Activated T-cell treated with anti-CD3 and anti-CD28 coated beads for 1 hour (primary cell): Measurements from ENCODE around the gene ARID5B.

Source experiments
- DNase-seq: peaks from one replicate; pipeline ENCODE4 v3.0.0-alpha.2; 2020; ENCODE audit warnings: low read depth

The ARID5B gene

DNA sequence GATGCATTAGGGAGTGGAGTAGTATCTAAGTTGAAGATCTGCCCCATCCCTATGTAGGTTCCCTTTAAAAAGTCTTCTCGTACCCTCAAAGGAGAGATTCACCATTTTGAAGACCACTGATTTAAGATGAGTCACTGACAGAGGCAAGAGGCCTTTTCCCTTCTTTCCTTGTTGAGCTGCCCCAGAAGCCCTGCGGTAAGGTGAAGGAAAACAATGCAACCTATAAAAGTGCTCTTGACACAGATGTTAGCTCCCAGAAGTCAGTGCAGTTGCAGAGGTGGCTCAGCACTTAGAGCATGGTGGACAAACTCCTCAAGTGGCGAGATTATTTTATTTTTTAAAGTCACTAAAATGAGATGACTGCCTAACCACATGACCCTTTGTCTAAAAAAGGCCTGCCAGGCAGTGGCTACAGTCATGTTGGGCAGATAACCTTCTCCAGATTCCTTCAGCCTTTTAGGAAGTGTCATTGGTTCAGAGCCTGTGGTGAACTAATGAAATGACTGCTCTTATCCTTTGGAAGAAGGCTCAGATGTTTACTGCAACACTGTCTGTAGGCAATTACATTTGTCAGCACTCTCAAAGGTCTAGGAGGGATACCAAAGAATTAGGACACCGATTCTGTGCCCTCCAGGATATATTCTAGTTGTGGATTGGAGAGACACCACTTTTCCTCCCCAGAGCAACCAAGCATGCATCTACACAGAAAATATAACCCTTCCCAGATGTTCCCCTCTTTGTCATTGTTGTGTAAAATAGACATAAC lies 88.7 kb downstream of the ARID5B start:
- no peak for DNase-seq

DNA sequence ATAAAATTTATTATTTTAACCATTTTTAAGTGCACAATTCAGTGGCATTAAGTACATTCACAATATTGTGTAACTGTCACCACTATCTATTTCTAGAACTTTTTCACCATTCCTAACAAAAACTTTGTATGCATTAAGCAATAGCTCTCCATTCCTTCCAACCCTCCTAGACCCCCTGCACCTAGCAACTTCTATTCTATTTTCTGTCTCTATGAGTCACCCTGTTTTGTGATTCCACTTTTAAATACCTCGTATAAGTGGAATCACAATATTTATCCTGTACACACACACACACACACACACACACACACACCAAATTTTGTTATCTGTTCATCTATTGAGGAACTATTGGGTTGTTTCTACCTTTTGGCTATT lies 89.2 kb downstream of the ARID5B start:
- DNase-seq, result no peak

DNA sequence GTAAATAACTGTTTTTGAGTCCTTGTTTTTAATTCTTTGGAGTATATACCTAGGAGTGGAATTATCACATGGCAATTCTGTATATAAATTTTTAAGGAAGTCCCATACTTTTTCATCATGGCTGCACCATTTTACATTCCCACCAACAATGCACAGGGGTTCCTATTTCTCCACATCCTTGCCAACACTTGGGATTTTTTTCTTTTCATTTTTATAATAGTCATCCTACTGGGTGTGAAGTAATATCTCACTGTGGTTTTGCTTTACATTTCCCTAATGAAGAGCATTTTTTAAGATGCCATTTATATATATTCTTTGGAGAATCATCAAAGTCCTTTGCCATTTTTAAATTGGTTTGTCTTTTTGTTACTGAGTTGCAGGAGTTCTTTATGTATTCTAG lies 89.7 kb downstream of the ARID5B start:
- no peak for DNase-seq

DNA sequence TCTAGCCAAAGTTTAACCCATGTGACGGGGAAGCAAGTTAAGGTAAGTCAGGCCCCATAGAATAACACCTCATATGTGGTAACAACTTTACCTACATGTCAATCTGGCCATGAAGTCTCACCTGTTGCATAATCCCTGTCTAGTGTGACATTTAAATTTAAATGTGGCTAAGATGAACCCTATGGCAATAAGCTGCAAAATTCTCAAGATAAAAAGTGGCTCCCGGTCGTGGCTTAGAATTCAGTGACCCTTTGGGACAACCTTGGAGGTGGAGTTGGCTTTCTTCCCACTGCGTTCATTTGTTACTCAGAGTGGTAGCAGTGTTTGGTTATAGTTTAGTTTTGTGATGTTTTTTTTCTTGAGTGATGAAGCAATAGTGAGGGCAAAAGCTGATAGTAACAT lies 90.6 kb downstream of the ARID5B start:
- no peak for DNase-seq

GRCh38 chr10:61992671-61993668 lies 91.5 kb downstream of the ARID5B start:
- DNase-seq, result peak; percentile 31

GRCh38 chr10:61993711-61994401 lies 92.4 kb downstream of the ARID5B start:
- no peak for DNase-seq

GRCh38 chr10:61994405-61995219 lies 93.1 kb downstream of the ARID5B start:
- DNase-seq, result no peak

DNA sequence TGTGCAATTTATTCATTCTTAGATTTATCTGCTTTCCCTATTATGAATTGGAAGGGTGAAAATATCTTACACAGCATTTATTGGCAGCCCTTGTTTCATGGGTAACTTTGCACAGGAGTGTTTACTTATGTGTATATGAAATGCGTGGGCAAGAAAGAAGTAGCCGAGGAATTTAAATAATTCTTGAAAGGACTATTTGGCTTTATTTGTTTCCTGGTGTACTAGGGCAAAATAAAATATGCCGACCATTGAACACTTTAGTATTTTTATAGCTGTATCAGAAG lies 93.7 kb downstream of the ARID5B start:
- no peak for DNase-seq

- no peak for DNase-seq
These were observed 97.4 kb downstream of the ARID5B start for GRCh38 chr10:61998937-61999336.

- DNase-seq, result no peak
These were observed 98.6 kb downstream of the ARID5B start for GRCh38 chr10:62000037-62000603.

GRCh38 chr10:62000726-62001125 lies 99.2 kb downstream of the ARID5B start:
- DNase-seq, result no peak

DNA sequence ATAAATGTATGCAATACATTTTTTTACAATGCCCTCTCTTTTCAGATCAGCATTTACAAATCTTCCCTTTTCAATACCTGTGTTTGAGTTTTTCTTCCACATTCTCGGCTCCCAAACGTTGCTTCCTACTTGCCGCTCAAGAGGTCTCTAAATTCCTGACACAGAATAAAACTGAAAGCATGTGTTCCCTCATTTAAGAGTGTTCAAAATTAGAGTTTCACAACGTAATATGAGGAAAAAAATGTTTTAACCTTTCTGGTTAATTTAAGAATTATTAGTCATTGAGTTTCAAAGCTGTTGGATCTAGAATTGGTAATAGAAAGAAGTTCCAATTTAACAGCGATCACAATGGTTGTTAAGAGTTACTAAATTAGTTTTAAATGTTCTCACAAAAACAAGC lies 100.4 kb downstream of the ARID5B start:
- no peak for DNase-seq

GRCh38 chr10:62002753-62003152 lies 101.3 kb downstream of the ARID5B start:
- DNase-seq, result no peak

GRCh38 chr10:62004042-62004441 lies 102.5 kb downstream of the ARID5B start:
- DNase-seq, result no peak

- no peak for DNase-seq
These were observed 103.8 kb downstream of the ARID5B start for GRCh38 chr10:62005281-62005680.

- no peak for DNase-seq
These were observed 104.2 kb downstream of the ARID5B start for GRCh38 chr10:62005687-62006086.

GRCh38 chr10:62007145-62007544 lies 105.6 kb downstream of the ARID5B start:
- DNase-seq, result no peak

GRCh38 chr10:62008196-62008595 lies 106.7 kb downstream of the ARID5B start:
- no peak for DNase-seq

GRCh38 chr10:62008946-62009345 lies 107.4 kb downstream of the ARID5B start:
- no peak for DNase-seq

DNA sequence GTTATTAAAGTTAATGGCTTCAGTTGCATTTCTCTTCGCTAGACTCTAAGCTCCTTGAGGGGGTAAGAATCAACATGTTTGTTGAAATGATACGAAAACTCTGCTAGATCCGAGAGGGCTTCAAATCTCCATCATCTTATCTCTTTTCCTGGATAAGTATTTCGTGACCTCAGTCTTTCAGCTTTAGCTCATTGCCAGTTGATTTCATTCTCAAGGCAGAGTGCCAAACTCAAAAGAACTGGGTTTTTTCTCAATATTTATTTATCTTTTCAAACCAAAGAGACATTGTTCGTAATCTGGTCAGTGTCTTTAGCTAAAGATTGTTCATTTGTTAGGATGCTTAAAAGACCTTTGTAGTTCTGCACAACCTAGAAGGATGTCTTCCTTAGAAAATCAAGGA lies 108.9 kb downstream of the ARID5B start:
- no peak for DNase-seq

DNA sequence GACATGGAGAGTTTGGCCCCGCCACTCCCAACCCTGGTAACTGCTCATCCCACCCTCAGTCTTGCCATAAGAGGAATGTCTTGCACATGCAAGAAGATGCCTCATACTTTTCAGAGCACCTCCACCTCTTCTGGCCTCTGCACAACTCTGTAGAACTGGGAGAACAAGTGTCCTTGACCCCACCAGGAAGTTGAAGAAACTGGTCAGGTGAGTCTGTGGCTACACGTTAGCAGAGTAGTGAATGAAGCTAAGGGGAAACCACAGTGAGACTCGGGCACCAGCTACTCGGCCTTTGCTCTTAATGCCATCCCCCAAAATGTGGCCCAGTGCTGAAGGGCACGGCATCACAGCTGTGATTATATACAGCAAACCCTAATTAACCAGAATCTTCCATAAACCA lies 110.1 kb downstream of the ARID5B start:
- no peak for DNase-seq

- no peak for DNase-seq
These were observed 110.8 kb downstream of the ARID5B start for GRCh38 chr10:62012318-62012717.
